NCI-H2227 (cell line): Measurements from ENCODE around the gene PREX1.
"Not testable (repeated sequence)": the region's sequence is repeated elsewhere in the genome, so short reads cannot be mapped to it uniquely, and the experiment has no call there.

Experiments
- DNase-seq: peaks from one replicate; lab custom pipeline; 2025; ENCODE audit not compliant: unreplicated experiment; lab: John Stamatoyannopoulos, UW

Gene PREX1

GRCh38 chr20:48847498-48848205 is 19.9 kb upstream of the PREX1 start:
- DNase-seq, result no peak

- peak; percentile 54 for DNase-seq
These were observed 19.0 kb upstream of the PREX1 start for GRCh38 chr20:48846516-48847492.

DNA sequence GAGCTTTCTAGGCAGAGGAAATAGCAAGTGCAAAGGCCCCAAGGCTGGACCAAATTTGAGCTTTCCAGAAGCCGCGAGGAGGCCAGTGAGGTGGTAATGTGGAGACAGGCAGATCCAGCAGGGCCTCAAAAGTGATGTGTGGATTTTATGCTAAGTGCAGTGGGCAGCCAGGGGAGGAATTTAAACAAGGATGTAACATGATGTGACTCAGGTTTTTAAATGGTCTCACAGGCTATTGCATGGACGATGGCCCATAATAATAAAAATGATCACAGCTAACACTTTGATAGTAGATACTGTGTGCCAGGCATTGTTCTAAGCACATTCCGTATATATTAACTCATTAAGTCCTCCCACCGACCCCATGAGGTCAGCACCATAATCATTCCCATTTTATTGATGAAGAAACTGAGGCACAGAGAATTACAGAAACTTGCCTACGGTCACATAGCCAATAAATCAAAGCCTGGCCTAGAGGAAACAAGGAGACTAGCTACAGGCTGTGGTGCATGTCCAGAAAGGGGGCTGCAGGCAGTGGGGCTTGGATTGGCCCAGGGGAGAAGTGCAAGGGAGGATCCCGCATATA is 18.0 kb upstream of the PREX1 start:
- DNase-seq, result no peak

- no peak for DNase-seq
These were observed 17.2 kb upstream of the PREX1 start for GRCh38 chr20:48844996-48845395.

DNA sequence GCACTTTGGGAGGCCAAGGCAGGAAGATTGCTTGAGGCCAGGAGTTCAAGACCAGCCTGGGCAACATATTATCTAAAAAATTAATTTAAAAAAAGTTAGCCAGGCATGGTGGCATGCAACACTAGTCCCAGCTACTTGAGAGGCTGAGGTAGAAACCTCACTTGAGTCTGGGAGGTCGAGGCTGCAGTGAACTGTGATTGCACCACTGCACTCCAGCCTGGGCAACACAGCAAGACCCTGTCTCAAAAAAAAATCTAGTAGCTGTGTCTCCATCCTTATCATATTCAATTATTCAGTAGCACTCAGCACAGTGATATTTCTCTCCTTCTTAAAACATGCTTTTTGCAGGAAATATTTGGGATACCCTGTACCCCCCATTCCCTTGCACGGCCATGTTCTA is 16.1 kb upstream of the PREX1 start:
- not testable (repeated sequence) for DNase-seq

- DNase-seq, result no peak
These were observed 15.4 kb upstream of the PREX1 start for GRCh38 chr20:48843057-48843806.

- no peak for DNase-seq
These were observed 14.2 kb upstream of the PREX1 start for GRCh38 chr20:48841875-48842529.

- DNase-seq, result no peak
These were observed 13.5 kb upstream of the PREX1 start for GRCh38 chr20:48841196-48841874.

DNA sequence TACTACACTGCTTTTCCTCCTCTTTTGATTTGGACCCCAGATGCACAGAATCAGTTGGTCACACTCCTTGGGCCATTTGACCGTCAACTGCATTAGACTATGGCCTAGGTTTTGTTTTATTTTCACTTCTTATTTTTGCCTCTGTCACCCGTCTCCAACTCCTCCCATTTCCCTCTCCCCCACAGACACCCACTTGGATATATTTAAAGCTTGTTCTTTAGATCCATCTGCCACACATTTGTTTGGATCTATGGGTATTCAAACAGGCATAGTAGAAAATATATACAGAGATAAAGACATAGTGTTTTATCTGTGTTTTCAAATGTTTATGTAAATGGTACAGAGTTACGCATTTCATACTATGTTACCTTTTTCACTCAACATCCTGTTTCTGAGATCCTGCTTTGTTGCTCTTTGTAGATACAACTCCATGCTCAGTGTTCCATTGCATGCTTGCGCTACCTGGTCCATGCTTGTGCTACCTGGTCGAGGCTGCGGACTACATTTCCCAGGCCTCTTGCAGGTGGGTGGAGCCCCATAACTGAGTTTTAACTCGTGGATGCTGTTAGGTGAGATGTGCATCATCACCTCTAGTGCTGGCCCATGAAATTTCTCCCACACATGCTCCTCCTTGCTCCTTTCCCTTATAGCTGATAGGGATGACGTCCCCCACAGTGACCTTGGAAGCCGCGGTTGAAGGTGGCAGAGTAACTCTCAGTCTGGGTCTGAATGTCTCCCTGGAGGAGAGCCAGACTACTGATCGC is 11.5 kb upstream of the PREX1 start:
- DNase-seq, result no peak

DNA sequence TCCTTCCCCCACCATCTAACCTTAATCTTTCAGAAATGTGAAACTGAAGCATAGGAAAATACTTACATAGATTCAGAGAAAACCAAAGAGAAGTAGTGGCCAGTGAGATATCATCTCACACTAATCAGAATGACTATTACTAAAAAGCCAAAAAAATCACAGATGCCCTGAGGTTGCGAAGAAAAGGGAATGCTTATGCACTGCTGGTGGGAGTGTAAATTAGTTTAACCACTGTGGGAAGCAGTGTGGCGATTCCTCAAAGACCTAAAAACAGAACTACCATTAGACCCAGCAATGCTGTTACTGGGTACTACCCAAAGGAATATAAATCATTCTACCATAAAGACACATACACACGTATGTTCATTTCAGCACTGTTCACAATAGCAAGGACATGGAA is 9.2 kb upstream of the PREX1 start:
- DNase-seq, result no peak

DNA sequence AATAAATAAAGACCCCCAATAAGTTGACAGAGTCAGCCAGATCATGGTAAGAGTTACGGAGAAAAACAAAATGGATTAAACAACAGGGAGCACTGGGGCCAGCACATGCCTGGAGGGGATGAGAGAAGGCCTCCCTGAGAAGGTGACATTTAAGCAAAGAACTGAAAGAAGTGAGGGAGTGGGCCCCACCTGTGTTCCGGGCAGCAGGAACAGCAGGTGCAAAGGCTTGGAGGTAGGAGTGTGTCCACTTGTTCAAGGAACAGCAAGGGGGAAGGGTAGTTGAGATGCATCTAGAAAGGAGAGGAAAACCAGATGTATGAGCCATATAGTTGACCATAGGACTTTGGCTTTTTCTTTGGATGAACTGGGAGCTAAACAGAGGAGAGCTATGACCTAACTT is 7.6 kb upstream of the PREX1 start:
- DNase-seq, result no peak

- no peak for DNase-seq
These were observed 6.5 kb upstream of the PREX1 start for GRCh38 chr20:48834278-48834677.

- DNase-seq, result no peak
These were observed 4.6 kb upstream of the PREX1 start for GRCh38 chr20:48832405-48832730.

GRCh38 chr20:48831718-48832404 is 4.1 kb upstream of the PREX1 start:
- DNase-seq, result no peak

GRCh38 chr20:48830826-48831318 is 3.1 kb upstream of the PREX1 start:
- no peak for DNase-seq

- no peak for DNase-seq
These were observed 2.1 kb upstream of the PREX1 start for GRCh38 chr20:48829940-48830339.

DNA sequence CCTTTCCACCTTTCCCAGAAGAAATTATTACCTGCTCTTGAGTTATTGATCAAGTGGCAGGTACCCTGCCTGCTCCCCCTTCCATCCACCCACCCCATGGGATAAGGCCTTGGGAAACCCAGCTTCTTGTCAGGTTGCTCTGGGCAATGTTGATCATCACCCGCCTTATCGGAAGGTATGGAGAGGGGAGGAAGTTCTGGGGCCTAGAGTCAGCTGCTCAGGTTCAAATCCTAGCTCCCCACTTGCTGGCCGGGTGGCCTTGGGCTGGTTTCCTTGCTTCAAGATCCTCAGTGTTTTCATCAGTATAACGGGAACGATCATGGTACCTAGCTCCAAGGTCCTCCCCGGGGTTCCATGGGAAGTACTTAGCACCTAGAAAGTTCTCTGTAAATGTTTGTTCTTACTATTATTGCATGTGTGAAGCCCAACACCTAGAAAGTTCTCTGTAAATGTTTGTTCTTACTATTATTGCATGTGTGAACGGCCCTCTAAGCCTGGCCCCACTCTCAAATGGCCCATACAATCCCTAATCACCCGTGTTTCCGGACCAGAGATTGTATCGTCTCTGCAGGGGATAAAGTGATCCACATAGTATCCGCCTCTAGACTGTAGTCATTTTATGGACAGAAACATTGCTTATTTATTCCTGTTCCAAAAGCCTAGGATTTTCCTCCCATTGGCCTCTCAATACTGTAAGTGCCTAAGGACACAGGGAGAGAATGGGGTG is 1.1 kb upstream of the PREX1 start:
- no peak for DNase-seq
